Measurements from ENCODE around the gene LETMD1.

LETMD1 gene

GRCh38 chr12:51036279-51036678 lies 11.8 kb upstream of the LETMD1 start:
- H3K27ac ChIP-seq = no peak overlapping the region
- H3K9me3 ChIP-seq = no peaks in the 10 kb centered on the region
- no peak overlapping the region for H3K4me3 ChIP-seq (ENCODE audit: low read depth in 1 of 2, low read length in 1 of 2)
- no peaks in the 10 kb centered on the region for H3K27me3 ChIP-seq
- no peaks in the 10 kb centered on the region for H3K36me3 ChIP-seq
- no peaks in the 10 kb centered on the region for H3K4me1 ChIP-seq (ENCODE audit: control insufficient read depth in 1 of 2, insufficient read depth in 1 of 2, low read depth in 1 of 2, low read length in 1 of 2)
- no peak for TF ChIP-seq CTCF (IDR thresholded peaks at IDR 0.05)

DNA sequence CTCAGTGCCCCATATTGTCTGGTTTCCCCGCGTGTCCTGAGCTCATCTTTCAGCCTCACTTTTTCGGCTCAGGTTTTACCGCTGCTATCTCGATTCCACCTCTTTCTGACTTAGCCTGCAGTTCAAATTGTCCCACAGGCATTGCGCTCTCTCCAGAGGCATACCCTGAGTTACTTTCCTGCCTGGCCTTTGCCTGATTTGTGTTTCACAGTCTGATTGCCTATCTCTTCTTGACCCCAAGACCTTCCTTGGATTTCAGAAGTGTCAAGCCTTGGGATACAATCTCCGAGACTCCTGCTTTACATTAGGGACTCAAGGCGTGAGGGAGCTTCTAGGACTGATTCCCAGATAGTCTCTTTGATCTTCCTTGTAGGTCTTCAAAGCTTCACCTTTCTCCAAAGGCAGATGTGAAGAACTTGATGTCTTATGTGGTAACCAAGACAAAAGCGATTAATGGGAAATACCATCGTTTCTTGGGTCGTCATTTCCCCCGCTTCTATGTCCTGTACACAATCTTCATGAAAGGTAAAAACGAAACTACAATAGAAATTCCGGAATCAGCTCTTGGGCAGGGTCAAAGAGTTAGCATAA lies 629 bp downstream of the LETMD1 start:
- no peaks in the 10 kb centered on the region for H3K9me3 ChIP-seq
- no peak for TF ChIP-seq CTCF (IDR thresholded peaks at IDR 0.05)

DNA sequence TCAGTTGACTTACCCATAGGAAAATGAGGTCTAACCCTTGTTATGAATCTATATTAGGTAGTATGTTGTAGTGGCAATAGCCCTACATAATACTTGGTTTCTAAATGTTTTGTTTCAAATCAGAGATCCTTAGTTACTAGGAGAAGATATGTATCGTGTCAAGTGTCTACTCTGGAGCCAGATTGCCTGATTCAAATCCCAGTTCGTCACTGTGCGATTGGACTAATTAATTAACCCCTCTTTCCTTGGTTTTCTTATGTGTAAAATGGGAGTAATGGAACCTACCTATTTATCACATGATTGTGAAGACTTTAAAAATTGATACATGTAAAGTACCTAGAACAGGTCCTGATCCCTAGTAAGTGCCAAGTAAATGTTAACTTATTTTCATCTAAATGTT lies 1.4 kb downstream of the LETMD1 start:
- no peaks in the 10 kb centered on the region for H3K27me3 ChIP-seq
- H3K4me3 ChIP-seq (ENCODE audit: low read depth in 1 of 2, low read length in 1 of 2) = no peak overlapping the region
- H3K27ac ChIP-seq = no peak overlapping the region
- H3K4me1 ChIP-seq (ENCODE audit: control insufficient read depth in 1 of 2, insufficient read depth in 1 of 2, low read depth in 1 of 2, low read length in 1 of 2) = peaks cover 21 to 22% of the 10 kb centered on the region in 2 experiments
- TF ChIP-seq CTCF (IDR thresholded peaks at IDR 0.05) = no peak
- H3K36me3 ChIP-seq = peaks cover 21% of the 10 kb centered on the region
- H3K9me3 ChIP-seq = no peaks in the 10 kb centered on the region

More for the DNA sequence above, 629 bp downstream of the LETMD1 start:
- Histone ChIP-seq H3K4me1 (ENCODE audit: control insufficient read depth in 1 of 2, insufficient read depth in 1 of 2, low read depth in 1 of 2, low read length in 1 of 2) (peaks cover 21 to 22% of the 10 kb centered on the region in 2 experiments), H3K27me3 (no peaks in the 10 kb centered on the region), H3K27ac (peak overlapping the region; percentile 90), H3K36me3 (peaks cover 14% of the 10 kb centered on the region), H3K4me3 (ENCODE audit: low read depth in 1 of 2, low read length in 1 of 2) (peak overlapping the region; percentile 81 to 90)

DNA sequence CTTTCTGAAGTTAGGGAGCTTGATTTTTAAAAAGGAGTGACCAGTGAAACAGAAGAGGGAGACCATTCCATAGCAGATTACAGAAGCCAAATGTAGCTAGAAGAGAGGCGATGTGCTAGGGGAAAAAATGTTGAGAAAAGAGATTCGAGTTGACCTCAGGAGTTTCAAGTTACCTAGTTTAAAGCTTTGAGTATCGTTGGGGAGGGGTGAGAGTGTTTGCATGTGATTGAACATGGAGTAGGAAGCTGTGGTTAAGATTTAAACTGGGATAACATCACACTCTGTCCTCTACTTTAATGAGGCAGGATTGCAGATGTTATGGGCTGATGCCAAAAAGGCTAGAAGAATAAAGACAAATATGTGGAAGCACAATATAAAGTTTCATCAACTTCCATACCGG lies 3.7 kb downstream of the LETMD1 start:
- Histone ChIP-seq H3K9me3 (no peaks in the 10 kb centered on the region), H3K4me1 (ENCODE audit: control insufficient read depth in 1 of 2, insufficient read depth in 1 of 2, low read depth in 1 of 2, low read length in 1 of 2) (peaks cover 21 to 22% of the 10 kb centered on the region in 2 experiments)
- TF ChIP-seq CTCF (IDR thresholded peaks at IDR 0.05) = no peak

GRCh38 chr12:51055060-51055459 lies 6.9 kb downstream of the LETMD1 start:
- Histone ChIP-seq H3K36me3 (peaks cover 75% of the 10 kb centered on the region), H3K4me3 (ENCODE audit: low read depth in 1 of 2, low read length in 1 of 2) (no peak overlapping the region), H3K4me1 (ENCODE audit: control insufficient read depth in 1 of 2, insufficient read depth in 1 of 2, low read depth in 1 of 2, low read length in 1 of 2) (no peaks in the 10 kb centered on the region), H3K9me3 (no peaks in the 10 kb centered on the region), H3K27ac (no peak overlapping the region), H3K27me3 (no peaks in the 10 kb centered on the region)
- no peak for TF ChIP-seq CTCF (IDR thresholded peaks at IDR 0.05)

More for the DNA sequence above, 3.7 kb downstream of the LETMD1 start:
- no peak overlapping the region for H3K27ac ChIP-seq
- H3K27me3 ChIP-seq = no peaks in the 10 kb centered on the region
- H3K36me3 ChIP-seq = peaks cover 42% of the 10 kb centered on the region
- H3K4me3 ChIP-seq (ENCODE audit: low read depth in 1 of 2, low read length in 1 of 2) = no peak overlapping the region

All from neutrophil (primary cell).